22Rv1 (cell line): ENCODE results near the gene HEG1.

ENCODE experiments used
- ZFX ChIP-seq: fragments of 450-650 bp; IDR thresholded peaks from 2 replicates; pipeline ENCODE4 v1.6.1; 2017; ENCODE audit warnings: antibody characterized with exemption, borderline replicate concordance
- TF ChIP-seq, protein P1 (sequence below): fragments of 450-650 bp; IDR thresholded peaks from 2 replicates; pipeline ENCODE4 v1.5.1; 2017; ENCODE audit warnings: mild to moderate bottlenecking

DNA sequence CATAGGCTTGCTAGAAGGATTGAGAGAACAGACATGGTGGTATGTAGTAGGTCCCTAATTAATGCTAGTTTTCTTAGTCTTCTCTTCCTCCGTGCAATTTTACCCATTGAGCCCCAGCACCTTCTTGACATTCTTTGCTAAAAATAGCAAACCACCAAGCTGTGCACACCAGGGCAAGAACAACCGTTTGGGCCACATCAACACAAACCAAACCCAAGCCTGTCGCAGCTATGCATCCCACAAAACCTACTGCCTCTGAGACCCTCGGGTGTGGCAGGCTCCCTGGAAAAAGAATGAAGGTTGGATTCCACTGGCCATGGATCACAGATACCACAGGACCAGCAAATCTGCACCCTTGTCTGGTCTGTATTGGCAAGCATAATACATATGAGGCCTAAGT, 27.1 kb downstream of the HEG1 start:
- TF ChIP-seq, protein P1, sequence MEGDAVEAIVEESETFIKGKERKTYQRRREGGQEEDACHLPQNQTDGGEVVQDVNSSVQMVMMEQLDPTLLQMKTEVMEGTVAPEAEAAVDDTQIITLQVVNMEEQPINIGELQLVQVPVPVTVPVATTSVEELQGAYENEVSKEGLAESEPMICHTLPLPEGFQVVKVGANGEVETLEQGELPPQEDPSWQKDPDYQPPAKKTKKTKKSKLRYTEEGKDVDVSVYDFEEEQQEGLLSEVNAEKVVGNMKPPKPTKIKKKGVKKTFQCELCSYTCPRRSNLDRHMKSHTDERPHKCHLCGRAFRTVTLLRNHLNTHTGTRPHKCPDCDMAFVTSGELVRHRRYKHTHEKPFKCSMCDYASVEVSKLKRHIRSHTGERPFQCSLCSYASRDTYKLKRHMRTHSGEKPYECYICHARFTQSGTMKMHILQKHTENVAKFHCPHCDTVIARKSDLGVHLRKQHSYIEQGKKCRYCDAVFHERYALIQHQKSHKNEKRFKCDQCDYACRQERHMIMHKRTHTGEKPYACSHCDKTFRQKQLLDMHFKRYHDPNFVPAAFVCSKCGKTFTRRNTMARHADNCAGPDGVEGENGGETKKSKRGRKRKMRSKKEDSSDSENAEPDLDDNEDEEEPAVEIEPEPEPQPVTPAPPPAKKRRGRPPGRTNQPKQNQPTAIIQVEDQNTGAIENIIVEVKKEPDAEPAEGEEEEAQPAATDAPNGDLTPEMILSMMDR = no peak
- TF ChIP-seq ZFX = no peak
